Measurements from ENCODE around the gene IL25. TPM values are rescaled to one million over a fixed set of nuclear protein-coding genes. Genes with fewer than 3 reads are reported as not detected.

The IL25 gene
- total RNA-seq, 2 experiments from 2014 or later = not detected

DNA sequence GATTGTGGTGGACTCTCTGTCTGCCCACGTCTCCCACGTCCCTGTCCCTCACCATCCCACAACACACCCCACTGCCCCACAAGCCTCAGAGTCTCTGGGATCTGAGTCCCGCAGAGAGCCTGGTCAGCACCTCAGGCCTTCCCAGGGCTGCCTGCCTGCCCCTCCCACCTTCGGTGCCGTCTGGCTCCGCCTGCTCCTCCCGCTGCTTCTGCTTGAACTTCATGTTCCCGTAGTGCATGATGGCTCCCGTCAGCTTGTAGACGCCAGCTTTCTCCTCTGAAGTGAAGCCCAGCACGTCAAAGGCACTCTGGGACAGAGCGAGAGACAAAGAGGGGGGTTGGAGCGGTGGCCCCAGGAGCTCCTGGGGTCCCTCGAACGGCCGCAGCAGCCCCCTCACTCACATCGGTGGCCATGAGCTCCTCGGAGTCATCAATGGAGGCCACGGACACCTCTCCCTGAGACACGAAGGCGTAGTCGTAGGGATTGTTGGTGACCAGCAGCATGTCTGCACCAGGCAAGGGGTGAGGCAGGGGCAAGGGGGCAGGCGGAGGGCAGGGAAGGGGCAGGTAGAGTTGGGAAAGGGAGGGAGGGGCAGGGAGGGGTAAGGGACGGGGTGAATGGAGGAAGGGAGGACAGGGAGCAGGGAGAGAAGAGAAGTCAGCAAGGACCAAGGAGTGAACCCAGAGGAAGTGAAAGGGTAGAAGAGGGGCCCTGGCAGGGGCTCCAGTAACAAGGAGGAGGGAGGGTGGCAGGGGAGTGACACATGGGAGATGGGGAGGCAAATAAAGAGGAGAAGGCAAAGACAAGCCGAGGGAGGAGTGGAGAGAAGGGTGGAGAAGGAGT, 29.9 kb downstream of the IL25 start:
- no peaks in the 10 kb centered on the region for H3K4me1 Mint-ChIP-seq (ENCODE audit: low read depth)
- peaks cover 2% of the 10 kb centered on the region for H3K27me3 Mint-ChIP-seq (ENCODE audit: low read depth)
- H3K9me3 Mint-ChIP-seq = no peaks in the 10 kb centered on the region
- CTCF ChIA-PET = no interaction called here
- no peak overlapping the region for H3K27ac Mint-ChIP-seq
- intact Hi-C loops (cut with micrococcal nuclease) = no loop called here
- no peak overlapping the region for H3K4me3 Mint-ChIP-seq
- no peak for DNase-seq
- no peaks in the 10 kb centered on the region for H3K36me3 Mint-ChIP-seq (ENCODE audit: low read depth)

DNA sequence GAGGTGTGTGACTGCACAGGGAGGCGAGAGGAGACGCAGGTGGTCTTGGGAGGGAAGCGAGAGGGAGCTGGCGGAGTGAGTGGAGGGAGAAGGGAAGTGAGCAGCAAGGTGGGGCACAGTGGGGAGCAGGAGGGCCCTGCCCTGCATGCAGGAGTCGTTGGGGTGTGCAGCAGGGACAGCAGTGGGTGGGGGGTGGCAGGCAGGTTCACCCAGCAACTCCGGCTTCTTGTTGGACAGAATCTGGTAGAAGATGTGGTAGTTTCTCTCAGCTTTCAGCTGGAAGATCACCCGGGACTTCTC, 30.5 kb downstream of the IL25 start:
- no peaks in the 10 kb centered on the region for H3K36me3 Mint-ChIP-seq (ENCODE audit: low read depth)
- no peak overlapping the region for H3K4me3 Mint-ChIP-seq
- intact Hi-C loops (cut with micrococcal nuclease) = no loop called here
- H3K27ac Mint-ChIP-seq = no peak overlapping the region
- CTCF ChIA-PET = no interaction called here
- DNase-seq = no peak
- no peaks in the 10 kb centered on the region for H3K4me1 Mint-ChIP-seq (ENCODE audit: low read depth)
- peaks cover 2% of the 10 kb centered on the region for H3K27me3 Mint-ChIP-seq (ENCODE audit: low read depth)
- no peaks in the 10 kb centered on the region for H3K9me3 Mint-ChIP-seq

DNA sequence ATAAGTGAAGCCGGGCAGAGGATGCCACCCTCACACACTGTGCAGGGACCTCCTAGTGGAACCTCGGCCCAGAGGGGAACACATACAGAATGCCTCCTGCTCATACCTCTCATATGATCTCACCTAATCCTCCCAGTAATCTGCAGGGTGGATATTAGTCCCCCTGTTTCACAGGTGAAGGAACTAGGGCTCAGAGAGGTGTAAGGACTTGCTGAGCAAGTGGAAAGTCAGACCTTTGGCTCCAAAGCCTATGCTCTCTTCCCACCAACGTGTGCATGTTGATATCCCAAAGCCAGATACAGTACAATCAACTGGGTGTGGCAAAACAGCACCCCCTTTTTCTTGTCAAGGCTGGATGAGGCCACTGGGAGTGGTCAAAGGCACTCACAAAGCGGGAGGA, 31.3 kb downstream of the IL25 start:
- Mint-ChIP-seq H3K36me3 (ENCODE audit: low read depth) (no peaks in the 10 kb centered on the region), H3K4me1 (ENCODE audit: low read depth) (no peaks in the 10 kb centered on the region), H3K27me3 (ENCODE audit: low read depth) (no peaks in the 10 kb centered on the region), H3K9me3 (no peaks in the 10 kb centered on the region), H3K27ac (no peak overlapping the region), H3K4me3 (no peak overlapping the region)
- CTCF ChIA-PET = no interaction called here
- intact Hi-C loops (cut with micrococcal nuclease) = no loop called here
- no peak for DNase-seq

DNA sequence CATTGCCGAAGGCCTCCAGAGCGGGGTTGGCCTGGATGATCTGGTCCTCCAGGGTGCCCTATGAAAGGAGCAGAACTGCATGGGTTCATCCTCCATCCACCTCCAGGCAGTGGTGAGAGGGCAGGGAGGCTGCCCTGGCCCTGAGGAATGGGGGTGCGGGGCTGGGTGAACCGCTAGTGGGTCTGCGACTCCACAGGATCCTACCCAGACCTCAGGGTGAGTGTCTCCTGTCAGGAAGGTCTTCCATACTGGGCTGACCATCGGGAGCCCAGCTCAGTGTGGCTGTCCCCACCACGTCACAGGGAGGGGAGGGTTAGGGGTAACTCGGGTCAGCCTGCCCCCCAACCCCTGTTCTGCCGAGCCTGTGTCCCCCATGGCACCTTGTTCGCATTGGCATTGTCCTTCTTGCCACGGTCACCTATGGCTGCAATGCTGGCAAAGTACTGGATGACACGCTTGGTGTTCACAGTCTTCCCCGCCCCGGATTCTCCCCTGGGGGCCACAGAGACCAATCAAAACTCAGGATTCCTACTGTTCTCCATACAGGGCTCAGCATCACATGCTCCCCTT, 31.8 kb downstream of the IL25 start:
- intact Hi-C loops (cut with micrococcal nuclease) = no loop called here
- no peak for DNase-seq
- Mint-ChIP-seq H3K36me3 (ENCODE audit: low read depth) (no peaks in the 10 kb centered on the region), H3K27ac (no peak overlapping the region), H3K4me3 (no peak overlapping the region), H3K27me3 (ENCODE audit: low read depth) (no peaks in the 10 kb centered on the region), H3K9me3 (no peaks in the 10 kb centered on the region), H3K4me1 (ENCODE audit: low read depth) (no peaks in the 10 kb centered on the region)
- CTCF ChIA-PET = no interaction called here

DNA sequence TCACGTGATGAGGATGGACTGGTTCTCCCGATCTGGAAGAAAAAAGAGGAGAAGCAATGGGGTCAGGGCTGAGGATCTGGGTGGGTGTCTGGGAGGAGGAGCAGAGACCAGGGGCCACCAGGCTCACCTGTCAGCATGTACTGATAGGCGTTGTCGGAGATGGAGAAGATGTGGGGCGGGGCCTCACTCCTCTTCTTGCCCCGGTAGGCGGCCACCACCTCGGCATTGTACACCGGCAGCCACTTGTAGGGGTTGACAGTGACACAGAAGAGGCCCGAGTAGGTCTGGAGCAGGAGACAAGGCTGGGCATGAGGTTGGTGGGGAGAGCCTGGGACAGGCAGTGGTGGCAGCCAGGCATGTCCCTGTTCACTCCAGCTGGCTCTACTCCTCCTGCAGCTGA, 32.5 kb downstream of the IL25 start:
- intact Hi-C loops (cut with micrococcal nuclease) = no loop called here
- H3K36me3 Mint-ChIP-seq (ENCODE audit: low read depth) = no peaks in the 10 kb centered on the region
- no peaks in the 10 kb centered on the region for H3K9me3 Mint-ChIP-seq
- DNase-seq = no peak
- CTCF ChIA-PET = no interaction called here
- H3K4me3 Mint-ChIP-seq = no peak overlapping the region
- H3K4me1 Mint-ChIP-seq (ENCODE audit: low read depth) = no peaks in the 10 kb centered on the region
- no peak overlapping the region for H3K27ac Mint-ChIP-seq
- H3K27me3 Mint-ChIP-seq (ENCODE audit: low read depth) = no peaks in the 10 kb centered on the region

DNA sequence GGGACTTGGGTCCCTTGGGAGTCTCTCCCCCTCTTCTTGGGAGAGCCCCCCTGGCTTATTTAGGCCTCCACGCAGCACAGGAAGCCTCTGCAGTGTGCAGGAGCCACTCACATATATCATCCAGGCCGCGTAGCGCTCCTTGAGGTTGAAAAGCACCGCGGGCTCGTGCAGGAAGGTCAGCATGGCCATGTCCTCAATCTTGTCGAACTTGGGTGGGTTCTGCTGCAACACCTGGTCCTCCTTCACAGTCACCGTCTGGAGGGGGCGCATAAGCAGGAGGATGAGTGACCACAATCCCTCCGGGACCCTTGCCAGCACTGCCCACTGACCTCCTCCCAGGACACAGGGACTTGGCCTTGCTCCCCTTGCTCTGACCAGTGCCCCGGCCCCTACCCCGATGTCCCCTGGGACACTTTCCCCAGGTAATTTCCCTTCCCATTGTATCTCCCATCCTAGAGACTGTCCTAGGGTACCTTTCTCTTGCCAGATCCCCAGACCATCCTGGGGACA, 33.0 kb downstream of the IL25 start:
- no peak overlapping the region for H3K4me3 Mint-ChIP-seq
- CTCF ChIA-PET = no interaction called here
- intact Hi-C loops (cut with micrococcal nuclease) = no loop called here
- H3K36me3 Mint-ChIP-seq (ENCODE audit: low read depth) = no peaks in the 10 kb centered on the region
- H3K9me3 Mint-ChIP-seq = no peaks in the 10 kb centered on the region
- DNase-seq = no peak
- no peaks in the 10 kb centered on the region for H3K27me3 Mint-ChIP-seq (ENCODE audit: low read depth)
- no peak overlapping the region for H3K27ac Mint-ChIP-seq
- H3K4me1 Mint-ChIP-seq (ENCODE audit: low read depth) = no peaks in the 10 kb centered on the region

DNA sequence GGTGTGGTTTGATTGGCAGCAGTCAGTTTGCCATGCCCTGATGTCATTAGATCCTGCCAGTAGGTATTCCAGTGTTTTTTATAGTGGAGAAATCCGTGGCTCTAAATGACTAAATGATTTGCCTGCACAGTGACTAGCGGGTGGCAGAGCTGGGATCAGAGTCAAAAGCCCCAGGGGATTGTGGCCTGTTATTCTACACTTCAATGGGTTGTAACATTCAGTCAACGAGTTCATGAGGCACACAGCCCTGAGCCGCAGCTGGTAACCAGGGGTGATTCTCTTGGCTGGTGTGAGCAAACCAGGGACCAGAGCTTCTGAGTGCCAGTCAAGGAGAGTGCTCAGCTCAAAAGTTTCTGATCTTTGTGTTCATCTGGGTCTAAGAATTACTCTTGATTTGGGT, 33.6 kb downstream of the IL25 start:
- Mint-ChIP-seq H3K4me3 (no peak overlapping the region), H3K27me3 (ENCODE audit: low read depth) (no peaks in the 10 kb centered on the region), H3K27ac (no peak overlapping the region), H3K9me3 (no peaks in the 10 kb centered on the region), H3K4me1 (ENCODE audit: low read depth) (no peaks in the 10 kb centered on the region), H3K36me3 (ENCODE audit: low read depth) (no peaks in the 10 kb centered on the region)
- DNase-seq = no peak
- CTCF ChIA-PET = no interaction called here
- intact Hi-C loops (cut with micrococcal nuclease) = no loop called here

DNA sequence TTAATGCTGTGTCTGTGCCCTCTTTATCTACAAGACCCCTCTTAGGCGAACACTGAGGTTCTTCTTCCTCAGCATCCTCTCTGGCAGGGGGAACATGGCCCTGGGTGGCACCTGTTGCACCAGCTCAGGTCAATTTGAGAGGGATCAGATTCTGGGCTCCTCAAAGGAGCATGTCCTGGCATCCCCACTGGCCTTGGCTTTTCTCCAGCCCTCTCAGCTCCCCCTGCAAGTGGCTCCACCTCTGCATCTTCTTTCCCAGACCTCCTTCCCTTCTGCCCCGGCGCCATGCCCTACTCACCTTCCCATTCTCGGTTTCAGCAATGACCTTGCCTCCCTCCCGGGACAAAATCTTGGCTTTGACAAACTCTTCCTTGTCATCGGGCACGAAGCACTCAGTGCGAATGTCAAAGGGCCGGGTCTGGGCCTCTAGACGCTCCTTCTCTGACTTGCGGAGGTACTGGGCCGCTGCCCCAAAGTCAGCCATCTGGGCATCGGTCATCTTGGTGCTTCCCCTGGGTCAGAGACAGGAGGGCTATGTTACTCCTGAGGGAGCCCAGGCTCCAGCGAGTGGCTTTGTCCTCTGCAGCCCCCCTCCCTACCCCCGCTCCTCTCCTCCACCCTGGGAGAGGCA, 34.2 kb downstream of the IL25 start:
- intact Hi-C loops (cut with micrococcal nuclease) = no loop called here
- Mint-ChIP-seq H3K9me3 (no peaks in the 10 kb centered on the region), H3K27ac (no peak overlapping the region), H3K4me1 (ENCODE audit: low read depth) (no peaks in the 10 kb centered on the region), H3K36me3 (ENCODE audit: low read depth) (no peaks in the 10 kb centered on the region), H3K27me3 (ENCODE audit: low read depth) (no peaks in the 10 kb centered on the region), H3K4me3 (no peak overlapping the region)
- CTCF ChIA-PET = no interaction called here
- no peak for DNase-seq

DNA sequence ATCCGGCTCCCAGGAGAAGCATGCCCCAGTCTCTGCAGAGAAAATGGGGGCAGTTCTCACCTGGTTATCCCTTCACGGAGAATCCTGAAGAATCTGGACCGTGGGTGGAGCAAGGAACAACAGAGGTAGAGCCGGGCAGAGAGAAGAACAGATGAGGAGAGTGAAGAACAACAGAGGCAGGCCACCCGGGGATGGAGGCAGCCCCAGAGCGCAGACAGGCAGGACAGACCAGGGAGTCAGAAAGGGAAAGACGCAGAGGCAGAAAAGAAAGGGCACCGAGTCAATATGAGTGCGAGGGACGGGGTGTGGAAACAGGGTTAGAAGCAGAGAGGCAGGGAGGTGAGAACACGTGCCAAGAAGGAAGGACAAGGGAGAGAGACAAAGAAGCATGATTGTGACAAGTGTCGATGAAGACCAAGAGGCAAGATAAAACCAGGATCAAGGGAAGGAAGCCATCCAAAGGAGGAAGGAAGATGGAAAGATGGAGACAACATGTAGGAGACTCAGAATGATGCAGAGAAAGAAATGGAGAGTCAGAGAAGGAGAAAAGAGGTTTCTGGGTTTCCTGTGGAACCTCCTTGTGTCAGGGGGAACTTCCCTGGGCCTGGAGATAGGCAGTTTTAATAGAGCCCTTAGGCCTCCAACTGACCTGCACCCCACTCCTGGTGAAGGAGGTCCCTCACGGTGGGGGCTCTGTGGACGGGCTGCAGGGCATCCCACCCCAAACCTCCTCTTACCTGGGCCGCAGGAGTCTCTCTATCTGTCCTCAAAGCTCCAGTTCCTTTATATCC, 35.1 kb downstream of the IL25 start, which contains the start of gene MYH6:
Gene MYH6, minus strand, starts transcription at position 758 of the 791 bp plus-strand sequence. CDS start 1,050 bp downstream, outside the sequence.
- H3K4me3 Mint-ChIP-seq = no peak within 1 kb of the TSS
- H3K4me1 Mint-ChIP-seq (ENCODE audit: low read depth) = no peaks in the 10 kb centered on the region
- H3K9me3 Mint-ChIP-seq = no peaks in the 10 kb centered on the region
- H3K27ac Mint-ChIP-seq = no peak within 1 kb of the TSS
- intact Hi-C loops (cut with micrococcal nuclease) = no loop called here
- CTCF ChIA-PET = no interaction called here
- no peaks in the 10 kb centered on the region for H3K36me3 Mint-ChIP-seq (ENCODE audit: low read depth)
- no peaks in the 10 kb centered on the region for H3K27me3 Mint-ChIP-seq (ENCODE audit: low read depth)
- DNase-seq = no peak

DNA sequence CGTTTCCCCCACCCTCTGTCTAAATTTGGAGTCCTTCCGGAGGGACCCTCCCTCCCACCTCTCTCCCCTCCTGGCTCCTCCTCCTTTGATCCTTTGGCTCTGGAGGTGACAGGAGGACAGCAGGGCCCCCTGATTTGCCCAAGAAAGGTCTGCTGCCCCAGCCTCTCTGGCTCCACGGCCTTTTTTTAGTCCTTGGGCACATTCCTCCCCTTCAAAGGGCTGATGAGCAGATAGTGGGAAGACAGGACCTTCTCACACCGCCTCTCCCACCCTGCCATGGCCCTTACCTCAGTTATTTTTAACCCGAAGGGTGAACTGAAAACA, 35.7 kb downstream of the IL25 start:
- DNase-seq = no peak
- intact Hi-C loops (cut with micrococcal nuclease) = no loop called here
- CTCF ChIA-PET = no interaction called here
- H3K36me3 Mint-ChIP-seq (ENCODE audit: low read depth) = no peaks in the 10 kb centered on the region
- H3K9me3 Mint-ChIP-seq = no peaks in the 10 kb centered on the region
- no peak overlapping the region for H3K4me3 Mint-ChIP-seq
- no peaks in the 10 kb centered on the region for H3K4me1 Mint-ChIP-seq (ENCODE audit: low read depth)
- H3K27ac Mint-ChIP-seq = no peak overlapping the region
- no peaks in the 10 kb centered on the region for H3K27me3 Mint-ChIP-seq (ENCODE audit: low read depth)

DNA sequence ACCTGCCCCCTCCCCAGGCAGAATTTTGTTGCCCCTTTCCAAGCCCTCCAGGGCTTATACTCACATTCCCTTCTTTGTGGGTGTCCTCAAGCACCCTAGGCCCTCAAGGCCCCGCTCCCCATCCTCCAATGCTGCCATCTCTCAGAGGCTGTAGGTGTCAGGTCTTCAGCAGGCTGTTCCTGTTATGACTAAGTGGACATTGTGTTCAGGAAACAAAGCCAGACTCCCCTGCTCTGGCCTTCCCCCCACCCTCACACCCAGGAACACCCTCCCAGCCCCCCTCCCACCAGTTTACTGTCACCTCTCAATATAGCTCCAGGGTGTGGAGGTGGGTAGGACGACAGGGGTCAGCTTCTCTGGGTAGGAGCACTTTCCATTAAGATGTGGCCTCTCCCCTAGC, 36.9 kb downstream of the IL25 start:
- intact Hi-C loops (cut with micrococcal nuclease) = no loop called here
- Mint-ChIP-seq H3K9me3 (no peaks in the 10 kb centered on the region), H3K27me3 (ENCODE audit: low read depth) (no peaks in the 10 kb centered on the region), H3K36me3 (ENCODE audit: low read depth) (no peaks in the 10 kb centered on the region), H3K4me1 (ENCODE audit: low read depth) (no peaks in the 10 kb centered on the region), H3K4me3 (no peak overlapping the region), H3K27ac (no peak overlapping the region)
- CTCF ChIA-PET = no interaction called here
- DNase-seq = no peak

DNA sequence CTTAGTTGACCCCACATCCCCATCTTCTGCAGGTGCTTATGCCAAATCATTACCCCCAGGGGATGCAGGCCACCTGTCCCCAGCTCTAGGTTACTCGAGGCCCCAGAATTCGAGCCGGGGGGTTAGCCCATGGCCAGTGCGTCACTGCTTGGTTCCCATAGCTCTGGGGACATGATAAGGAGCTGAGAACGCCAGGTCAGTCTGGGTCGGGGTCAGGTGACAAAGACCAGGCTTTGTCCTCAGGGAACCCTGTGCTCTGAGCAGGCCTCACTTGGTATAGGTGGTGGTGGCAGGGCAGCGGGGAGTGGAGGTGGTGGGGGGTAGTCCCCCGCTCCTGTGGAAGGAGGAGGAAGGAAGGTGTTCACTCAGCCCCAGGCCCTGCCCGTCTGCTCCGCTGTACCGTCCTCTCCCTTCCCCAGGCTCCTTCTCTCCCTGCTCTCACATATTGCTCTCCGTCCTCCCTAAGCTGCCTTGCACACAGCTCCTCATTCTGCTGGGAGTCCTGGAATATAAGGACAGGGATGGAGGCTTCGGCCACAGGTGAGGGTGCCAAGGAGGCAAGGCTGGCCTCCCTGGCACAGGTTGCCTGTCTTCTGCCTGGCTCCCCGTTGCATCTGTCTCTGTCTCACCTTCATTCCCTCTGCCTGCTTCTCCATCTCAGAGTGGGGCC, 37.5 kb downstream of the IL25 start:
- no peaks in the 10 kb centered on the region for H3K9me3 Mint-ChIP-seq
- H3K36me3 Mint-ChIP-seq (ENCODE audit: low read depth) = no peaks in the 10 kb centered on the region
- no peak for DNase-seq
- no peaks in the 10 kb centered on the region for H3K27me3 Mint-ChIP-seq (ENCODE audit: low read depth)
- no peak overlapping the region for H3K4me3 Mint-ChIP-seq
- CTCF ChIA-PET = no interaction called here
- no peak overlapping the region for H3K27ac Mint-ChIP-seq
- no peaks in the 10 kb centered on the region for H3K4me1 Mint-ChIP-seq (ENCODE audit: low read depth)
- intact Hi-C loops (cut with micrococcal nuclease) = no loop called here

All from activated naive CD4-positive, alpha-beta T cell treated with anti-CD3 and anti-CD28 coated beads for 36 hours (primary cell).